ENCODE measurements around the gene RGMA.
A peak's percentile ranks its signal among the peaks of the same experiment; 100 is the strongest.
"Not testable (repeated sequence)": the region's sequence is repeated elsewhere in the genome, so short reads cannot be mapped to it uniquely, and the experiment has no call there.

Gene RGMA

DNA sequence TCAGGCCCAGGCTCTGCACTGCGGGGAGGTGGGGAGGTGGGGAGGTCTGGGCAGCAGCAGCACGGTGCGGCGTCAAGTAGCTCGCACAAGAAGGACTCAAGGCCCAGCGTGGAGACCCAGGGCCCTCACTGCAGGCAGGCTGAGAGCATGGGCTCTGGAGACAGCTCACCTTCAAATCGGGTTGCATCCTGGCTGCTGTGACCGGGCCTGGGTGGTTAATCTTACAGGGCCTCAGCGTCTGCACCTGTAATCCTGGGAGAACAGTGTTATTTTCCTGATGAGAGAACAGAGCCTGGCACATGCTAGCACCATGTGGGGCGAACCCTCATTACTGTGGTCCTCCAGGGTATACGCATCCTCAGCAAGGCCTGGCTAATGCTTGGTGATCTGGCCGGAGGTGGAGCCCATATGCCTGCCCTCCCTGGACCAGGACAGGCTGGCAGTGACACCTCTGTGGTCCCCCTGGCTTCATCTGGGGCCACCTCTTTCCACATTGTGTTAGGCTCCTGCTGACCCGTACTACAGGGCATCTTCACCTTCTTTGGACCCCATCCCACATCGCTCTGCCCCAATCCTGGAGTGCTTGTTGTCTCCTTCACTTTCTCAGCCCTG is 55.5 kb downstream of the RGMA start:
- no peak overlapping the region for H3K4me3 ChIP-seq (ENCODE audit: low read length)
- DNase-seq (ENCODE audit: low read depth), result no peak
- TF ChIP-seq, protein P1, sequence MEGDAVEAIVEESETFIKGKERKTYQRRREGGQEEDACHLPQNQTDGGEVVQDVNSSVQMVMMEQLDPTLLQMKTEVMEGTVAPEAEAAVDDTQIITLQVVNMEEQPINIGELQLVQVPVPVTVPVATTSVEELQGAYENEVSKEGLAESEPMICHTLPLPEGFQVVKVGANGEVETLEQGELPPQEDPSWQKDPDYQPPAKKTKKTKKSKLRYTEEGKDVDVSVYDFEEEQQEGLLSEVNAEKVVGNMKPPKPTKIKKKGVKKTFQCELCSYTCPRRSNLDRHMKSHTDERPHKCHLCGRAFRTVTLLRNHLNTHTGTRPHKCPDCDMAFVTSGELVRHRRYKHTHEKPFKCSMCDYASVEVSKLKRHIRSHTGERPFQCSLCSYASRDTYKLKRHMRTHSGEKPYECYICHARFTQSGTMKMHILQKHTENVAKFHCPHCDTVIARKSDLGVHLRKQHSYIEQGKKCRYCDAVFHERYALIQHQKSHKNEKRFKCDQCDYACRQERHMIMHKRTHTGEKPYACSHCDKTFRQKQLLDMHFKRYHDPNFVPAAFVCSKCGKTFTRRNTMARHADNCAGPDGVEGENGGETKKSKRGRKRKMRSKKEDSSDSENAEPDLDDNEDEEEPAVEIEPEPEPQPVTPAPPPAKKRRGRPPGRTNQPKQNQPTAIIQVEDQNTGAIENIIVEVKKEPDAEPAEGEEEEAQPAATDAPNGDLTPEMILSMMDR (conservative IDR thresholded peaks at IDR 0.05; ENCODE audit: low read depth, low read length), result no peak

DNA sequence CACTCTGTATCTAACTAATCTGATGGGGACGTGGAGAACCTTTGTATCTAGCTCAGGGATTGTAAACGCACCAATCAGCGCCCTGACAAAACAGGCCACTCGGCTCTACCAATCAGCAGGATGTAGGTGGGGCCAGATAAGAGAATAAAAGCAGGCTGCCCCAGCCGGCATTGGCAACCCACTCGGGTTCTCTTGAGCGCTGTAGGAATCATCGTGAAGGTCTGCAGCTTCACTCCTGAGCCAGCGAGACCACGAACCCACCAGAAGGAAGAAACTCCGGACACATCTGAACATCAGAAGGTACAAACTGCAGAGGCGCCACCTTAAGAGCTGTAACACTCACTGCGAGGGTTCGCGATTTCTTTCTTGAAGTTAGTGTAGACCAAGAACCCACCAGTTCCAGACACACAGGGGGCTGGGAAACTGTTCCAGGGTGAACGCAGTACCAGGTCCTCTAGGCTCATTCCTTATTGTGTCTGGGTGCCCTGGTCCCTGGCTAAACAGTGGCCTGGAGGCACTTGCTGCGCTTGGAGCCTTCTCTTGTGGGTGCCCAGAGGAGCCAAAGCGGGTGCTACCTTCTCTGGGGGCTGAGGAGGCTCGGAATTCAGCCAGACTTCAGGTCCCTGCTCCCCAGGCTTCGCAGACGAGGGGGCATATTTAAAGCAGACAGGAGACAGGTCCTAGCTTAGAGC is 56.4 kb downstream of the RGMA start:
- DNase-seq (ENCODE audit: low read depth); H3K4me3 ChIP-seq (ENCODE audit: low read length): not testable (repeated sequence)

DNA sequence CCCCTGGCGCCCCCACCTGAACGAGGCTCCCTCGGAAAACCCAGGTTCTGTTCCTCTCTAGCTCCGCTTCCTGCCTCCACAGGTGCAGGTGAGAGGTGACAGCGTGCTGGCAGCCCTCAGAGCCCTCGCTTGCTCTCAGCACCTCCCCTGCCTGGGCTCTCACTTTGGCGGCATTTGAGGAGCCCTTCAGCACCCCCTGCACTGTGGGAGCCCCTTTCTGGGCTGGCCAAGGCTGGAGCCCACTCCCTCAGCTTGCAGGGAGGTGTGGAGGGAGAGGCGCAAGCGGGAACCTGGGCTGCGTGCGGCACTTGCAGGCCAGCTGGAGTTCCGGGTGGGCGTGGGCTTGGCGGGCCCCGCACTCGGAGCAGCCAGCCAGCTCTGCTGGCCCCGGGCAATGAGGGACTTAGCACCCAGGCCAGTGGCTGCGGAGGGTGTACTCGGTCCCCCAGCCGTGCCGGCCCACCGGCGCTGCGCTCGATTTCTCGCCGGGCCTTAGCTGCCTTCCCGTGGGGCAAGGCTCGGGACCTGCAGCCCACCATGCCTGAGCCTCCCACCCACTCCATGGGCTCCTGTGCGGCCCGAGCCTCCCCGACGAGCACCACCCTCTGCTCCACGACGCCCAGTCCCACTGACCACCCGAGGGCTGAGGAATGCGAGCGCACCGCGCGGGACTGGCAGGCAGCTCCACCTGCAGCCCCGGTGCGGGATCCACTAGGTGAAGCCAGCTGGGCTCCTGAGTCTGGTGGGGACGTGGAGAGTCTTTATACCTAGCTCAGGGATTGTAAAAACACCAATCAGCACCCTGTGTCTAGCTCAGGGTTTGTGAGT is 57.2 kb downstream of the RGMA start:
- H3K4me3 ChIP-seq (ENCODE audit: low read length), result not testable (repeated sequence)

DNA sequence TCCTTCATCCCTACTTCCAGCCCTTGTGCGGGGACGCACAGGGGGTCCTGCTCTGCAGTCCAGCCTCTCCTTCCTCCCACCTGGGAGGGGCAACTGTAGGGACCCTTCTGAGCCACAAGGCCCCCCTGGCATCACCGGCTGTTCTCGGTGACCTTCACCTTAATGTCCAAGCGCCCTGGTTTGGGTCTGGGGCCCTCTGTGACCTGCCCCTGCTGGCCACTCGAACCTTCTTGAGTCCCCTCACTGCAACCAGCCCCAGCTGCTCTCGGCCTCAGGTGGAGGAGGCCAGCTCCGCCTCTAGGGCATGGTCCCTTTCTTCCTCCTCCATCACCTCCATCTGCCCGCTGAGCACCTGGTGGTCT is 57.9 kb downstream of the RGMA start:
- no peak for DNase-seq (ENCODE audit: low read depth)
- TF ChIP-seq, protein P1 (conservative IDR thresholded peaks at IDR 0.05; ENCODE audit: low read depth, low read length), result no peak
- H3K4me3 ChIP-seq (ENCODE audit: low read length), result no peak overlapping the region

More for the DNA sequence above, 57.2 kb downstream of the RGMA start:
- DNase-seq (ENCODE audit: low read depth), result not testable (repeated sequence)

DNA sequence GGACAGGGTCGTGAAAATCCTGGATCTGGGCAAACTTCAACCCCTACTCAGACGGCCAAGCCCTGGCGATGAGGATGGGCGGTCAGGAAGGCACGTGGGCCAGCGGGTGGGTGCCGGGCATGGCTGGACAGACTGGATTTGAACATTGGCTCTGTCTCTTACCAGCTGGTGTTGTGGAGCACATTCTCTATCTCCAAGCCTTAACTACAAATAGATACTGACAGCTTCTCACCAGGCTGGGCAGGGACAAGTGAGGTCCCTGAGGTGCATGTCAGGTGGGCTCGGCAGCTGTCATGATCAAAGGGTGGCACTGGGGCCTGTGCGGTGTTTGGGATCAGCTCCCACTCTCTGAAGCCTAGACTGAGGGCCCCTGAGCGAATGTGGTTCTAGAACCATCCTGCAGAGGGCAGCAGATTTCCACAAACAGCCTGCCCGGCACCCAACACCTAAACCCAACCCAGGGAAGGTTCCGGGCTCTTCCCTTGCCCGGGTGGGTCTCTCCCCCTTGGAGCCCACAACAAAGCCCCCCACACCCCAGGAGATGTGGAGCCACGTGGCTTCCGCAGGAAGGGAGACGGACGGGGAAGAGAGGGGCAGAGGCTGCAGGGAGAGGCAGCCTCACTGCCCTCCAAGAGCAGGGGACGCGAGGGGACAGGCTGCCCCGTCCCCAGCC is 58.4 kb downstream of the RGMA start:
- TF ChIP-seq, protein P1 (conservative IDR thresholded peaks at IDR 0.05; ENCODE audit: low read depth, low read length), result peak; percentile 84
- DNase-seq (ENCODE audit: low read depth), result no peak
- H3K4me3 ChIP-seq (ENCODE audit: low read length), result no peak overlapping the region

DNA sequence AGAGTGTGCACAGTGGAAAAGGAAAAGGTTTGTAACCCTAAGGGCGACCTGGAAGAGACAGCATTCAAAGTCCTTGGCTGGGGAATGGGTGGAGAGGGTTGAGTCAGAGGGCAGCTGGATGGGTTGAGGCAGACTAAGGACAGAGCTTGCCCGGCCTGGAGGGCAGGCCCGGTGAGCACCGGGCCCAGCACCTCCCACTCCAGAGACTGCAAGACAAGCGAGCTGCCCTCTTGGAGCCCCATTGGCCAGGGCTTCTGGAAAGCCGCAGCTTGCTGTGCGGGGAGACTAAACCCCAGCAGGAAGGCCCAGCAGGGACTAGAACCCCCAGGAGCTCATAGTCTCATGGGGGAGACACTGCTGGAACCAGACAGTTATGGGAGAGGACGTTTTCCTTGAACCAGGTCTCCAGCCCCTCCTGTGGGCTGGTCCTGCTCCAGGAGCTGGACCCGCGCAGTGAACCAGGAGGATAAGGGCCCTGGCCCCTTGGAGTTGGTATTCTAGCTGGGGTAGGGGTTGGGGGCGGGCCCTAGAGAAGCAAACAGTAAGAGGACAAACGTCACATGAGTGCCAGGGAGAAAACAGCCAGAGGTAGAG is 59.1 kb downstream of the RGMA start:
- no peak for DNase-seq (ENCODE audit: low read depth)
- TF ChIP-seq, protein P1 (conservative IDR thresholded peaks at IDR 0.05; ENCODE audit: low read depth, low read length), result no peak

DNA sequence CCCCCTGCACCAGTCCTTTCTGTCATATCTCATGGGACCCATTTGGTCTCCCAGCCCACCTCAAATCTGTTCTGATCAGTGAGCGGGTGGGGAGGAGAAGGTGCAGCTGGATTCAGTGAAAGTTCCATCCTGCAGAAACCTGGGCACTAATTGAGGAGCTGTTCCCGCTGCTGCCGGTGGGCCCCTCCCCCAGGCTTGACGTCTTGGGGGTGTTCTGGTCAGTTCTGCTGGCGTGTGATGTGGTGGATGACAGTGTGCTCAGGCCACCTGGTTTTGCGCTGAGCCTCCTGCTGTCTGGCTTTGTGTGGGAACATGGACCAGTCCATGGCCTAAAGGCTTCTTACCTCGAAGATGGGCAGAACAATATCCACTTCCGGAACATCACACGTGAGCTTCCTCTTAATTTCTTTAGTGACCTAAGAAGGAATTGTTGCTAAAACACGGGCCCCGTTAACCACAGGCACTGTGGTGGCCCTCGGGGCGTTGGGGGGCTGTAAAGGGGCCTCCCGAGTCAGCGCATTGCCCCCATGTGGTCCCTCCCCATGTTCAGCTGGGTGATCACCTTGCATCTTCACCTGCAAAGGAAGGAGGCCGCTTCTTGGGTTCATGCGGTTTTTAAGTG is 59.7 kb downstream of the RGMA start:
- H3K4me3 ChIP-seq (ENCODE audit: low read length), result no peak overlapping the region
- TF ChIP-seq, protein P1 (conservative IDR thresholded peaks at IDR 0.05; ENCODE audit: low read depth, low read length), result no peak
- no peak for DNase-seq (ENCODE audit: low read depth)

More for the DNA sequence above, 59.1 kb downstream of the RGMA start:
- H3K4me3 ChIP-seq (ENCODE audit: low read length), result no peak overlapping the region
